ENCODE measurements around the gene BCAR1.
"Not testable (repeated sequence)": the region's sequence is repeated elsewhere in the genome, so short reads cannot be mapped to it uniquely, and the experiment has no call there.

BCAR1 gene

DNA sequence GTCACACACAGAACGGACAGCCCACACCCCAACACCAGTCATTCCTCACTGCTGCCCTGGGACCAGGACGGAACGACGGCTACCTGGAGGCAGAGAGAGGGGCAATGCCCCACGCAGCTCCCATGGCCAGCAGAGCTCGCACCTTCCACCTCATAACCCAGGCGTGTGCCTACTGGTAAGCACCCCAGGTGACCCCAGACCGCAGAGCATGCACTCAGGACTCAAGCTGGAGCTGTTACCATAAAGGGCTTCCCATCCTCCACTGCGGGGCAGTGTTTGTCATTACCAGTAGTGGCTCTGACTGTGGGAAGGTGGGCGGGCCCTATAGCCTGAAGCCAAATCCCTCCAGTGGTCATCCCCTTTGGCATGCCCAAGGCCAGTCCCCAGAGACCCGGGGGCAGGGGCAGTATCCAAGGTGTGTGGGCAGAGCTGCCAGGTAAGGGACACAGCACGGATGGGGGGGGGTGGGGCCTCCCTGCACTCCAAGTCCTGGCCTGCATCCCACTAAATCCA lies 4.7 kb upstream of the BCAR1 start:
- DNase-seq (ENCODE audit: low read depth in 2 of 2), result no peak

GRCh38 chr16:75254359-75254837 lies 3.0 kb upstream of the BCAR1 start:
- DNase-seq (ENCODE audit: low read depth in 2 of 2), result no peak

- DNase-seq (ENCODE audit: low read depth in 2 of 2), result no peak
These were observed 1.8 kb upstream of the BCAR1 start for GRCh38 chr16:75252946-75253911.

- no peak for DNase-seq (ENCODE audit: low read depth in 2 of 2)
These were observed 833 bp upstream of the BCAR1 start for GRCh38 chr16:75252049-75252864.

- DNase-seq (ENCODE audit: low read depth in 2 of 2), result no peak
These were observed 580 bp downstream of the BCAR1 start for GRCh38 chr16:75250809-75251279.

- DNase-seq (ENCODE audit: low read depth in 2 of 2), result no peak
These were observed 1.2 kb downstream of the BCAR1 start for GRCh38 chr16:75250089-75250808.

- no peak for DNase-seq (ENCODE audit: low read depth in 2 of 2)
These were observed 2.0 kb downstream of the BCAR1 start for GRCh38 chr16:75249441-75249840.

DNA sequence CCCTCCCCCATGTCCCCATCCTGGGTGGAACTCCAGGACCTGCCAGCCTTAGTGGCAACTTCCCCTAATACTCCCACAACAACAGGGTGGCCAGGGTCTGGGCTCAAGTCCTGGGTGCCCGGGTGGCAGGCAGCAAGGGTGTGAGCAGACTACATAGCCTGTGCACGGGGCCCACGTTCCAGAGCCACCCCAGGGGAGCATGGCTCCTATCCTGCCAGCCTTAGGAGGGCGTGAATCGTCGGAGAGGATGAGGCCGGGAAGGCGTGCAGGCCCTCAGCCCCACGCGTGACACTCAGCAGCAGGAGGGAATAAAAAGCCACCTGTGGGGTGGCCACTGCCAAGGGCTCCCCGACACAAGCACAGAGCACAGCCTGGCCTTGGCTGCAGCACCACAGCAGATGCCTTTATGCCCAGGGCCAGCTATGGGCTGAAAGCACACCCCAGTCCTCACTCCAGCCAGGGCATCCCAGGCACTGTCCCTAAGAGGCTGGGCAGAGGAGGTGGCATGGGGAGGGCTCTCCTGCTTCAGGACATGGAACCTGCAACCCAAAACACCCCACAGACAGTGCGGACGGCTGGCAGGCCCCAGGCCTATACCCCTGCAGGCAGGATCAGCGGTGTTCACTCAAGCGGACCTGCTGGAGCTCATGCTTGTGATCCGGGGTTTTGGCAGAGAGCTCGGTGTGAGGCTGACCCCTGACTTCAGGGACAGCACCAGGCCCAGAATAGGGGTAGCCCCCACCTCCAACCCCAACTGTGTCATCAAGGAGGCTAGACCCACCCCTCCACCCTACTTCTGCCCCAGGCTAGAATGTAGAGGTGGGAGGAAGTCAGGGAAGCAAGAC lies 2.7 kb downstream of the BCAR1 start:
- no peak for DNase-seq (ENCODE audit: low read depth in 2 of 2)

DNA sequence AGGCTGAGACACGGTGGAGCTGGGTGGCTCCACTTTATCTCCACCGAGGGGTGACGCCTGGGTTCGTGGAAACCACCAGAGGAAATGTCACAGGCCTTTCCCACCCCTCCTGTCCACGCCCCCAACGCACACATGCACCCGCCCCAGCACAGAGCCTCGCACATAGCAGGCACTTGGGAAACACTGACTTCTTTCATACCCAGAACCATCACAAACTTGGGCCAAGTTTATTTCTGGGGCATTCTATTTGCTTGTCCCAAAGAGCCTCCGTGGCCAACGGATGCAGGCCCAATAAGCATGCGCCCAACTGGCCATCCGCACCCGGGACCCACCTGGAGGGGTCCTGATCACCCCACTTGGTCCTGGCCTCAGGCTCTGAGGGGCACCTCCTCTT lies 3.3 kb downstream of the BCAR1 start:
- DNase-seq (ENCODE audit: low read depth in 2 of 2), result no peak

DNA sequence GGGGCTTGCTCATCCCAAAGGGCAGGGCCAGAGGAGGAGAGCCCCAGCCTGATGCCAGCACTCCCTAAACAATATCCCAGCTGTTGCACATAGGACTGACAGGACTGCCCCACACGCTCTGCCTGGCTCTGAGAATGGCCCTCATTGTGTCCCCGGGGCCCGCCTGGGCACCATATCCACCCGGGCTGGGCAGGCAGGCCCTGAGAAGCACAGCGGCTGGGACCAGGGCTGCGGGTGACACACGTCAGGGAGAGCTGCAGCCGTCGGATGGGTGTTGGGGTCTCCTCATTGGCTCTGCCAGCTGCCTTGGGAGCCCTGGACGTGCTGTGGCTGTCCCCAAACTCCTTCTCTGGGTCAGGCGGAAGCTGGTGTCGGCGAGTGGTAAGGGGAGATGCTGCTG lies 4.2 kb downstream of the BCAR1 start:
- DNase-seq (ENCODE audit: low read depth in 2 of 2), result no peak

DNA sequence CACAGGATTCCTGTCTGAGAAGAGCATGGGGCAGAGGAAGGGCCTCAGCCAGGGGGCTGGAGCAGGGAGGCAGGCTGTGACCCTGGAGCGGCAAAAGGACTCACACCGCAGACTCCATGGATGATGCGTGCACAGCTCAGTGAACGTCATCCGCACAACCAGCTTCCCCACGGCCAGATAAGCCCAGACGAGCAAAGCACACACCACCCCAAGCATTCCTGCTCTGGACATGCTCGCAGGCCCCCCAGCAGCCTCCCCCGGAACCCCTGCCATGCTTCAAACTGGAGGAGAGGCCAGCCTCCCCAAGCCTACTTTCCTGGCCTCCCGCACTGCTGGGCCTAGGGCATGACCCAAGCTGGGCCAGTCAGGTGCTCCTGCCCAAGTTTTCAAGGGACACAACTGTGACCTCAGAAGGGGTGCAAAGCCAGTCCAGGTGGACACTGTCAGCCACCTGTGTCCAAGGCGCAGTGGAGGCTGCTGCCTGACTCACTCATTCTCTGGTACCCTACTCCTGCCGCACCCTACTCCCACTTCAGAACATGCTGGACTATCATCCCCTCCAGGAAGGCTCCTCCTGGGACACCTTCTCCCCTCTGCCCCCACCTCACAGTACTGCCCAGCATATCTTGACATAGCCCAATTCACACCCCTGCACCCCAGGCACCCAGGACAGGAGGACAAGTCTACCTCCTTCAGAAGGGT lies 4.8 kb downstream of the BCAR1 start:
- DNase-seq (ENCODE audit: low read depth in 2 of 2), result no peak

- no peak for DNase-seq (ENCODE audit: low read depth in 2 of 2)
These were observed 6.3 kb downstream of the BCAR1 start for GRCh38 chr16:75244844-75245758.

- no peak for DNase-seq (ENCODE audit: low read depth in 2 of 2)
These were observed 7.1 kb downstream of the BCAR1 start for GRCh38 chr16:75244225-75244809.

- DNase-seq (ENCODE audit: low read depth in 2 of 2), result no peak
These were observed 7.7 kb downstream of the BCAR1 start for GRCh38 chr16:75243667-75244224.

DNA sequence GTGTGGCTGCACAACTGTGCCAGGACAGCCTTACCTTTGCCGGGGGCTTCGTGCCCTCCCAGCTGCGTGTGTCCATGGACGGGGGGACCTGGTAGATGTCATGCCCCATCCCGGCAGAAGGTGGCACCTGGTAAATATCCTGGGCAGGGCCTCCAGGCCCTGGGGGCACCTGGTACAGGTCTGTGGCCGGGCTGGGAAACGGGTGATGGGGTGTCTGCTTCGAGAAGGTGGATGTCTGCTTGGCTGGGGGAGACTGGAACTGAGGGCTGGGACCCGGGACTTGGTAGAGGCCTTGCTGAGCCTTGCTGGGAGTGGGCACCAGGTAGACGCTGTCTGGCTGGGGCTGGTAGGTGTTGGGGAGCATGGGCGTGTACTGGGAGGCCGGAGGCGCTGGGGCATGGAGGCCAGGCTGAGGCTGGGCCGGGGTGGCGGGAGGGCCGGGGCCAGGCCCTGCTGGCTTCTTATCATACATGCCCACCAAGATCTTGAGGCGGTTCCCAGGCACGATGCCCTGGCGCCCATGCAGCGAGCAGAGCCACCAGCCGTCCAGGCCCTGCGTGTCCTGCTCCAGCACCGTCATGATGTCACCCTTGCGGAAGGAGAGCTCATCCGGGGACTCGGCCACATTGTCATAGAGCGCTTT lies 8.9 kb downstream of the BCAR1 start:
- not testable (repeated sequence) for DNase-seq (ENCODE audit: low read depth in 2 of 2)

GRCh38 chr16:75241955-75242354 lies 9.5 kb downstream of the BCAR1 start:
- no peak for DNase-seq (ENCODE audit: low read depth in 2 of 2)

DNA sequence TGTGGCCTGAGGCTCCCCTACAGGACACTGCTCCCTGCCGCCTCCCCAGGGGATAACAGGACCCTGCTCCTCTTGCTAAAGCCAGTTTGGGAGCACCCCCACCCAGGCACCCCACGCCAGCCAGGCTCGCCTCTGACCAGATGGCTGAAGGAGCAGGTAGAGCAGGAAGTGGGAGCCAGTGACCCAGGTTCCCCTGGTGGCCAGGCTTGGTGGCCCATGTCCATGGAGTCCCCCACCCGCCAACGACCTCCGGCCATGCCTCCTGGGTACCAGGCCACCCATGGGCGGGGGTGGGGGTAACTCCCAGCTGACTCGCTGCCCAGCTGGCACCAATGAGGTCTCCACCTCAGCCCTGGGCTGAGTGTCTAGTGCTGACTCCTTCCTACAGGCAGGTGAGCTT lies 10.0 kb downstream of the BCAR1 start:
- no peak for DNase-seq (ENCODE audit: low read depth in 2 of 2)

DNA sequence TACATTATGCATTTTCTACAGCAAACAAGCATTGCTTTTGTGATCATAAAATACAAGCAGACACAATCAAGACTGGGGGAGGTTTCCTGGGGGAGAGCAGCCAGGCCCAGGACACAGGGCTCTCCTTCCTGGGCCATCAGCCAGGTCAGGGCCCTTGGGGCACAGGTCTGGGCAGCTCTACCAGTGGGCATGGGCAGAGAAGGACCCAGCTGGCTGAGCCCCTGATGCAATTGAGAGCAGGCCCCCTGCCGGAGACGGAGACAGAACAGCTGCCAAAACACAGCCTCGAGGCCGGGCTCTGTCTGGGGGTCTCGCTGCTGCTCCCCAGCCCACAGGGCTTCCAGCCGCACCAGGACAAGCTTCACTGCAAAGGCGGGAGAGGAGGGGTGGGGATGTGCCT lies 10.8 kb downstream of the BCAR1 start:
- not testable (repeated sequence) for DNase-seq (ENCODE audit: low read depth in 2 of 2)

Measured in stimulated activated CD8-positive, alpha-beta memory T cell treated with anti-CD3 and anti-CD28 coated beads, Interleukin-7, amount 100 ng/mL, for 1 hour (primary cell).